GM12878 (cell line): ENCODE measurements around the gene FGF1. TPM values are rescaled to one million over a fixed set of nuclear protein-coding genes. Genes with fewer than 3 reads are reported as not detected.

ENCODE experiments used
- ATAC-seq: fragments of 200-7000 bp; cut with Tn5 transposase; 3 replicates; pipeline ENCODE4 v1.9.1; 2020; ENCODE audit warnings: mild to moderate bottlenecking, moderate library complexity
- BruUV-seq: library from RNA; stranded (reverse); fragments of 400-500 nt; replicated peaks from 2 replicates; lab custom pipeline; 2021; lab: Mats Ljungman, UMichigan
- CTCF ChIA-PET: fragments of 300-600 bp; sonication (Branson Sonifier 250); formaldehyde crosslinking; extraction: SDS; loops from one replicate; lab custom pipeline; 2021; ENCODE audit warnings: inconsistent platforms; lab: Yijun Ruan, JAX
- POLR2A ChIA-PET: fragments of 350-600 bp; formaldehyde crosslinking; extraction: SDS; loops from one replicate; lab custom pipeline; 2021; ENCODE audit warnings: inconsistent platforms; lab: Charles Lee
- RAD21 ChIA-PET: fragments of 300-600 bp; sonication (Branson Sonifier 250); formaldehyde crosslinking; loops from one replicate; lab custom pipeline; 2023; ENCODE audit warnings: antibody characterized with exemption; ENCODE audit not compliant: unreplicated experiment; lab: Charles Lee
- SMC1A ChIA-PET: fragments of 300-600 bp; sonication (Branson Sonifier 250); formaldehyde crosslinking; loops from one replicate; lab custom pipeline; 2023; ENCODE audit not compliant: unreplicated experiment, uncharacterized antibody; lab: Charles Lee
- DNase-seq: peaks from one replicate; pipeline ENCODE4 v3.0.0-alpha.2; 2011; ENCODE audit warnings: low read depth, low spot score
- FAIRE-seq: peaks from 3 replicates; lab custom pipeline; 2011; peaks lifted over from hg19 to GRCh38; lab: Jason Lieb, UNC
- H2AFZ ChIP-seq: 2 replicates; pipeline ENCODE4 v1.6.0; 2011; ENCODE audit warnings: low read depth, low read length, control low read depth; ENCODE audit not compliant: control insufficient read depth
- H3K27ac ChIP-seq: 2 replicates; pipeline ENCODE4 v1.5.1; 2011; ENCODE audit warnings: control low read depth; ENCODE audit not compliant: control insufficient read depth, insufficient read depth
- H3K27me3 ChIP-seq, 2 experiments: replicated peaks in 1 of 2; 2 replicates each; pipeline versions ENCODE4 v1.6.0 to v1.6.1; 2011; ENCODE audit warnings: low read length in 1 of 2; ENCODE audit not compliant: control insufficient read depth in 2 of 2, insufficient read depth in 2 of 2
- H3K36me3 ChIP-seq, 2 experiments: 2 replicates each; pipeline ENCODE4 v1.5.1; 2011; ENCODE audit warnings: low read length in 1 of 2; ENCODE audit not compliant: control insufficient read depth in 2 of 2, insufficient read depth in 2 of 2
- H3K4me1 ChIP-seq: 2 replicates; pipeline ENCODE4 v1.6.1; 2011; ENCODE audit warnings: mild to moderate bottlenecking, low read length, moderate library complexity, mixed read lengths; ENCODE audit not compliant: control insufficient read depth, insufficient read depth
- H3K4me2 ChIP-seq: 2 replicates; pipeline ENCODE4 v1.6.0; 2011; ENCODE audit warnings: control low read depth; ENCODE audit not compliant: control insufficient read depth, insufficient read depth
- H3K4me3 ChIP-seq: fragments of 200-600 bp; sonication (generic); 2 replicates; pipeline ENCODE4 v1.5.1; 2016
- H3K79me2 ChIP-seq: 2 replicates; pipeline ENCODE4 v1.6.0; 2011; ENCODE audit warnings: low read length; ENCODE audit not compliant: control insufficient read depth, insufficient read depth
- H3K9ac ChIP-seq: 2 replicates; pipeline ENCODE4 v1.8.0; 2011; ENCODE audit warnings: low read length, control low read depth, mixed read lengths; ENCODE audit not compliant: control insufficient read depth, insufficient read depth
- H3K9me3 ChIP-seq: replicated peaks from 3 replicates; pipeline ENCODE4 v1.5.1; 2011; ENCODE audit warnings: mild to moderate bottlenecking, low read length; ENCODE audit not compliant: control insufficient read depth, insufficient read depth
- H4K20me1 ChIP-seq: 2 replicates; pipeline ENCODE4 v1.6.0; 2011; ENCODE audit not compliant: control insufficient read depth, insufficient read depth
- ASH2L ChIP-seq: fragments of 300-600, 200-600 bp; sonication (generic); IDR thresholded peaks from 2 replicates; pipeline ENCODE4 v1.6.1; 2017; ENCODE audit warnings: low read depth, mild to moderate bottlenecking, borderline replicate concordance
- CREB1 ChIP-seq: IDR thresholded peaks from 2 replicates; pipeline ENCODE4 v1.6.1; 2012; ENCODE audit warnings: low read depth, mild to moderate bottlenecking, inconsistent platforms
- HCFC1 ChIP-seq: fragments of 150-350 bp; IDR thresholded peaks from 2 replicates; pipeline ENCODE4 v1.6.1; 2014; ENCODE audit warnings: low read length
- IKZF1 ChIP-seq: fragments of 450-650 bp; conservative IDR thresholded peaks from 2 replicates; pipeline ENCODE4 v1.6.1; 2017; ENCODE audit warnings: antibody characterized with exemption, mild to moderate bottlenecking
- MTA2 ChIP-seq: fragments of 450-650 bp; IDR thresholded peaks from 2 replicates; pipeline ENCODE4 v1.6.1; 2016; ENCODE audit warnings: low read depth, mild to moderate bottlenecking, moderate library complexity
- PKNOX1 ChIP-seq: fragments of 450-650 bp; IDR thresholded peaks from 2 replicates; pipeline ENCODE4 v1.6.1; 2016; ENCODE audit warnings: mild to moderate bottlenecking
- RAD51 ChIP-seq: fragments of 450-650 bp; IDR thresholded peaks from 2 replicates; pipeline ENCODE4 v1.6.1; 2016; ENCODE audit warnings: moderate library complexity, mild to moderate bottlenecking, inconsistent platforms
- TARDBP ChIP-seq: IDR thresholded peaks from 2 replicates; pipeline ENCODE4 v1.6.1; 2016; ENCODE audit warnings: borderline replicate concordance
- TCF12 ChIP-seq: IDR thresholded peaks from 2 replicates; pipeline ENCODE4 v1.6.1; 2011; ENCODE audit warnings: low read depth, mild to moderate bottlenecking, low read length
- ZZZ3 ChIP-seq: IDR thresholded peaks from 2 replicates; pipeline ENCODE4 v1.6.1; 2011; ENCODE audit warnings: low read depth; ENCODE audit not compliant: control insufficient read depth, insufficient read length
- WGBS: methylation state at CpG from one replicate; pipeline ENCODE4 v1.1.6; 2016; ENCODE audit warnings: low lambda C conversion rate; ENCODE audit not compliant: insufficient replicate concordance, insufficient coverage; ENCODE audit errors: missing lambda C conversion rate; 5-methylcytosine and 5-hydroxymethylcytosine counted together
- in situ Hi-C: fragments of 300-500 bp; cut with MboI; formaldehyde crosslinking; loops from 9 replicates; pipeline ENCODE4 v1.14.3; 2018; ENCODE audit warnings: mixed read lengths
- intact Hi-C: fragments of 100-400 bp; cut with micrococcal nuclease; formaldehyde crosslinking; loops from one replicate; pipeline ENCODE4 v1.14.2; 2022; ENCODE audit not compliant: unreplicated experiment
- polyA plus RNA-seq, 11 experiments: library from polyadenylated mRNA; depleted of rRNA in 4 of 11; unstranded in 6 of 11; stranded (reverse) in 5 of 11; fragments of >200 nt; fragmentation: Nextera tagmentation in 4 of 11; fragmentation: Illumina TruSeq in 1 of 11; extraction: Ambion mirVana in 4 of 11; extraction: Trizol in 1 of 11; gene quantifications; 1 replicate in 1 of 11; 2 replicates in 10 of 11; pipeline versions ENCODE4 v1.2.1 to v1.2.3, GENCODE V29; 2011 to 2016; ENCODE audit warnings: inconsistent platforms in 2 of 11, missing spikeins in 2 of 11, low read depth in 1 of 11
- total RNA-seq, 4 experiments: library from RNA; depleted of rRNA in 3 of 4; stranded (reverse); fragments of >200 nt in 3 of 4; fragmentation: Illumina TruSeq in 1 of 4; extraction: Trizol in 1 of 4; gene quantifications; 2 replicates each; pipeline versions ENCODE4 v1.2.1 to v1.2.3, GENCODE V29; 2013 to 2021

FGF1 gene
- total and polyA plus RNA-seq, 10 of the 15 experiments (the other 5 are each of a cell fraction or from before 2014, with no cell fraction given), result not detected

- ChIA-PET RAD21 (no interaction called here), POLR2A (no interaction called here), CTCF (interaction anchor here (1.2 kb wide), 1 partner anchor 275 kb away, joined by 5 read pairs; no protein-coding TSS in a partner anchor), SMC1A (no interaction called here)
- Histone ChIP-seq H3K4me3 (no peak overlapping the region), H3K4me1 (no peaks in the 10 kb centered on the region), H3K27ac (no peak overlapping the region), H3K79me2 (no peaks in the 10 kb centered on the region), H3K27me3 (no peaks in the 10 kb centered on the region; a peak in 2 of 4 replicates), H4K20me1 (no peaks in the 10 kb centered on the region), H3K9me3 (no peaks in the 10 kb centered on the region), H2AFZ (no peak overlapping the region), H3K4me2 (no peak overlapping the region), H3K9ac (no peak overlapping the region), H3K36me3 (no peaks in the 10 kb centered on the region)
- intact Hi-C loops (no loop called here), in situ Hi-C loops (no loop called here)
- BruUV-seq, result no TSS peak
- WGBS, result 34% methylated on average over 4 of the region's 4 CpGs
- peak; percentile 63; the same call in 1 of the 2 replicates for TF ChIP-seq RAD51
- no peak for TF ChIP-seq MTA2
- DNase-seq (no peak), ATAC-seq (no peak), FAIRE-seq (no peak)
Measured at GRCh38 chr5:142592365-142592764, 93.5 kb downstream of the FGF1 start.

- intact Hi-C loops, result no loop called here
- no peak overlapping the region for H2AFZ ChIP-seq
- ChIA-PET POLR2A (no interaction called here), SMC1A (no interaction called here), CTCF (interaction anchor here (0.6 to 1.4 kb wide), 3 partner anchors 65 to 291 kb away, joined by 3 to 5 read pairs (median 3); no protein-coding TSS in a partner anchor), RAD21 (no interaction called here)
- TF ChIP-seq TCF12 (no peak), IKZF1 (no peak), TARDBP (no peak), ASH2L (no peak), ZZZ3 (no peak), CREB1 (no peak), HCFC1 (no peak), PKNOX1 (no peak)
- no peaks in the 10 kb centered on the region for H3K9me3 ChIP-seq
- no TSS peak for BruUV-seq
- H3K9ac ChIP-seq, result no peak overlapping the region
- DNase-seq (no peak), ATAC-seq (no peak), FAIRE-seq (no peak)
- no peaks in the 10 kb centered on the region for H4K20me1 ChIP-seq
- in situ Hi-C loops, result no loop called here
- no peaks in the 10 kb centered on the region for H3K4me1 ChIP-seq
- no peaks in the 10 kb centered on the region for H3K79me2 ChIP-seq
- H3K27me3 ChIP-seq, result no peaks in the 10 kb centered on the region; a peak in 1 of 4 replicates
- no peak overlapping the region for H3K4me3 ChIP-seq
- 9% methylated on average over 4 of the region's 4 CpGs for WGBS
- H3K27ac ChIP-seq, result no peak overlapping the region
- no peaks in the 10 kb centered on the region for H3K36me3 ChIP-seq
- no peak overlapping the region for H3K4me2 ChIP-seq
Measured at GRCh38 chr5:142590451-142591231, 95.2 kb downstream of the FGF1 start.
